HCT116 (cell line): ENCODE measurements around the gene SLCO2B1. TPM values are rescaled to one million over a fixed set of nuclear protein-coding genes. Genes with fewer than 3 reads are reported as not detected.

Experiments
- ATAC-seq: fragments of 200-7000 bp; cut with Tn5 transposase; 2 replicates; pipeline ENCODE4 v1.9.1; 2020; ENCODE audit warnings: mild to moderate bottlenecking, moderate library complexity
- BruUV-seq: library from RNA; stranded (reverse); fragments of 400-500 nt; replicated peaks from 2 replicates; lab custom pipeline; 2021; lab: Mats Ljungman, UMichigan
- CTCF ChIA-PET: fragments of 300-600 bp; sonication (Branson Sonifier 250); formaldehyde crosslinking; loops from one replicate; lab custom pipeline; 2021; ENCODE audit warnings: antibody characterized with exemption; lab: Charles Lee
- POLR2A ChIA-PET: fragments of 300-600, 350-600 bp; sonication (Branson Sonifier 250); formaldehyde crosslinking; loops from one replicate; lab custom pipeline; 2021; ENCODE audit warnings: antibody characterized with exemption; lab: Charles Lee
- RAD21 ChIA-PET, 2 experiments: fragments of 300-600 bp; sonication (Branson Sonifier 250); formaldehyde crosslinking; loops; one replicate each; lab custom pipeline; 2023; ENCODE audit warnings: low total read pairs in 2 of 2; ENCODE audit not compliant: uncharacterized antibody in 2 of 2, unreplicated experiment in 2 of 2, low non-redundant PET in 1 of 2; lab: Charles Lee
- DNase-seq: peaks from one replicate; pipeline ENCODE4 v3.0.0-alpha.2; 2010; ENCODE audit warnings: low read depth, low spot score
- H2AFZ ChIP-seq: fragments of 200-600 bp; shearing (Covaris generic), sonication (generic); 2 replicates; pipeline ENCODE4 v1.6.1; 2017; ENCODE audit warnings: low read depth, mixed run types, mixed read lengths, antibody characterized with exemption, low read length; ENCODE audit not compliant: poor library complexity, severe bottlenecking
- H3K27ac ChIP-seq: 2 replicates; pipeline ENCODE4 v1.5.1; 2012; ENCODE audit warnings: low read depth, low read length
- H3K27me3 ChIP-seq: fragments of 200-600 bp; sonication (generic); 2 replicates; pipeline ENCODE4 v1.6.1; 2016; ENCODE audit warnings: mixed run types, low read length, mixed read lengths; ENCODE audit not compliant: insufficient read depth
- H3K36me3 ChIP-seq, 2 experiments: fragments of 200-500 bp in 1 of 2; fragments of 200-600 bp in 1 of 2; sonication (Bioruptor generic) in 1 of 2; sonication (generic) in 1 of 2; 2 replicates each; pipeline versions ENCODE4 v1.5.1 to v1.6.1; 2014 to 2016; ENCODE audit warnings: low read length in 2 of 2, inconsistent platforms in 1 of 2, mixed read lengths in 1 of 2, mixed run types in 1 of 2; ENCODE audit not compliant: insufficient read depth in 2 of 2, control insufficient read depth in 1 of 2
- H3K4me1 ChIP-seq, 2 experiments: fragments of 200-600 bp in 1 of 2; sonication (generic) in 1 of 2; 2 replicates each; pipeline versions ENCODE4 v1.5.1 to v1.6.1; 2012 to 2017; ENCODE audit warnings: low read length in 2 of 2, inconsistent platforms in 1 of 2, mild to moderate bottlenecking in 1 of 2, mixed read lengths in 1 of 2, mixed run types in 1 of 2, moderate library complexity in 1 of 2; ENCODE audit not compliant: insufficient read depth in 2 of 2, control insufficient read depth in 1 of 2
- H3K4me2 ChIP-seq: fragments of 200-600 bp; sonication (generic); 2 replicates; pipeline ENCODE4 v1.6.1; 2017; ENCODE audit warnings: mixed run types, low read length, mixed read lengths
- H3K4me3 ChIP-seq, 2 experiments: fragments of 200-600 bp in 1 of 2; sonication (generic) in 1 of 2; replicated peaks in 1 of 2; 2 replicates each; pipeline ENCODE4 v1.5.1; 2011 to 2016; ENCODE audit warnings: low read length in 2 of 2, control low read depth in 1 of 2, low read depth in 1 of 2, mild to moderate bottlenecking in 1 of 2, mixed read lengths in 1 of 2, mixed run types in 1 of 2
- H3K79me2 ChIP-seq: fragments of 200-600 bp; sonication (generic); 2 replicates; pipeline ENCODE4 v1.6.1; 2017; ENCODE audit warnings: mild to moderate bottlenecking, mixed run types, low read length, moderate library complexity, mixed read lengths; ENCODE audit not compliant: insufficient read depth
- H3K9ac ChIP-seq: fragments of 200-600 bp; sonication (generic); 2 replicates; pipeline ENCODE4 v1.6.1; 2016; ENCODE audit warnings: low read length, mixed read lengths
- H3K9me2 ChIP-seq: fragments of 200-600 bp; sonication (generic), shearing (Covaris generic); 2 replicates; pipeline ENCODE4 v1.6.1; 2017; ENCODE audit warnings: mixed run types, mild to moderate bottlenecking, moderate library complexity; ENCODE audit not compliant: insufficient read depth
- H3K9me3 ChIP-seq, 2 experiments: fragments of 200-500 bp in 1 of 2; fragments of 200-600 bp in 1 of 2; sonication (Bioruptor generic) in 1 of 2; sonication (generic) in 1 of 2; 2 replicates each; pipeline ENCODE4 v1.6.1; 2014 to 2017; ENCODE audit warnings: low read length in 2 of 2, mixed read lengths in 2 of 2, inconsistent platforms in 1 of 2, low read depth in 1 of 2, mild to moderate bottlenecking in 1 of 2, mixed run types in 1 of 2, moderate library complexity in 1 of 2; ENCODE audit not compliant: control insufficient read depth in 1 of 2, insufficient read depth in 1 of 2
- H4K20me1 ChIP-seq: fragments of 200-600 bp; sonication (generic), shearing (Covaris generic); 2 replicates; pipeline ENCODE4 v1.6.1; 2017; ENCODE audit warnings: mixed run types, mild to moderate bottlenecking, moderate library complexity; ENCODE audit not compliant: insufficient read depth
- CBX3 ChIP-seq: IDR thresholded peaks from 2 replicates; pipeline ENCODE4 v1.6.1; 2012; ENCODE audit warnings: low read depth
- EGR1 ChIP-seq: IDR thresholded peaks from 2 replicates; pipeline ENCODE4 v1.6.1; 2012; ENCODE audit warnings: low read depth
- ELF1 ChIP-seq: IDR thresholded peaks from 2 replicates; pipeline ENCODE4 v1.6.1; 2012; ENCODE audit warnings: low read depth, borderline replicate concordance
- EZH2 ChIP-seq: fragments of 200-600 bp; sonication (generic); IDR thresholded peaks from 2 replicates; pipeline ENCODE4 v1.6.1; 2017; ENCODE audit warnings: antibody characterized with exemption, mixed run types
- JUND ChIP-seq: IDR thresholded peaks from 2 replicates; pipeline ENCODE4 v1.6.1; 2012
- POLR2A ChIP-seq: IDR thresholded peaks from 2 replicates; pipeline ENCODE4 v1.7.0; 2011; ENCODE audit warnings: borderline replicate concordance; ENCODE audit not compliant: insufficient read depth, insufficient read length; ENCODE audit errors: extremely low read depth
- SIN3A ChIP-seq: IDR thresholded peaks from 2 replicates; pipeline ENCODE4 v1.6.1; 2012; ENCODE audit warnings: low read depth
- SP1 ChIP-seq: IDR thresholded peaks from 2 replicates; pipeline ENCODE4 v1.6.1; 2012; ENCODE audit warnings: low read depth
- SRF ChIP-seq: IDR thresholded peaks from 2 replicates; pipeline ENCODE4 v1.6.1; 2012; ENCODE audit warnings: low read depth
- YY1 ChIP-seq: IDR thresholded peaks from 2 replicates; pipeline ENCODE4 v1.6.1; 2011; ENCODE audit warnings: low read length, low read depth, moderate library complexity, mild to moderate bottlenecking; ENCODE audit not compliant: insufficient replicate concordance; ENCODE audit errors: extremely low read depth
- ZFX ChIP-seq: fragments of 450-650 bp; IDR thresholded peaks from 2 replicates; pipeline ENCODE4 v1.6.1; 2017
- ZNF274 ChIP-seq: fragments of 200-500 bp; sonication (Bioruptor generic); IDR thresholded peaks from 2 replicates; pipeline ENCODE4 v1.6.1; 2014; ENCODE audit warnings: mild to moderate bottlenecking, low read depth, low read length, inconsistent platforms
- intact Hi-C: fragments of 100-400 bp; cut with micrococcal nuclease; formaldehyde crosslinking; loops from 2 replicates; pipeline ENCODE4 v1.10.0; 2022
- total RNA-seq: library from RNA; stranded (reverse); gene quantifications from one replicate; pipeline ENCODE4 v1.2.1, GENCODE V29; 2021; ENCODE audit not compliant: unreplicated experiment
- TF ChIP-seq, protein P1 (sequence below): IDR thresholded peaks from 2 replicates; pipeline ENCODE4 v1.6.1; 2012
- TF ChIP-seq, protein P2 (sequence below): IDR thresholded peaks from 2 replicates; pipeline ENCODE4 v1.6.1; 2012; ENCODE audit warnings: low read depth
- TF ChIP-seq, protein P3 (sequence below): IDR thresholded peaks from 2 replicates; pipeline ENCODE4 v1.6.1; 2012
- TF ChIP-seq, protein P4 (sequence below): IDR thresholded peaks from 2 replicates; pipeline ENCODE4 v1.6.1; 2011; ENCODE audit warnings: mild to moderate bottlenecking, low read length, moderate library complexity; ENCODE audit not compliant: insufficient replicate concordance; ENCODE audit errors: extremely low read depth

The SLCO2B1 gene
- total RNA-seq, 1 experiment from 2014 or later = 0.81 TPM

DNA sequence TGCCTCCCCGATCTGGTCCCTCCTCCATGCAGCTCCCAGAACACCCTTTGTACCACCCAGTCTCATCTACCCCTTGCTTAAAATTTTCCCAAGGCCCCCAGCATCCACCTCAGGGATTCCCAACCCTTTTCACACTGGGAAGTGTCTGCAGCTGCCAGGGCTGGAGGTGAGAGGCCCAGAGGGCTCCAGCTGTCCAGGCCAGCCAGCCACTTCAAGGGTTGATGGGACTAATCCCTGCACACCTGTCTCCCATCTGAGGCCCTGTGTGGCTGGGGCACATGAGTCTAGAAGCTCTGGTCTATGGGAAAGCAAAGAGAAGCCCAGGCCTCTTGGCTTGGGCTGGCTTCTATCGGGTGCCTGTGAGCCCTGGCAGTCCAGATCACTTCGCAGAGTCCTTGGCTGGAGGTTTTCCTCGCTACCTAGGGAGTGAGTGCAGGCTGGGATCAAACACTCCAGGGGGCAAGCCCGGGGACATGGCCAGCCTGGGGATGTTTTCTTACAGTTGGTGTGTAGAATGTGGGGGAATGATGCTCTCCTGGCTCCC lies 48.6 kb downstream of the SLCO2B1 start:
- TF ChIP-seq ZNF274 (no peak), EZH2 (no peak), SP1 (no peak), YY1 (no peak), CBX3 (no peak), ZFX (no peak), POLR2A (no peak), SIN3A (no peak), JUND (no peak), ELF1 (no peak), EGR1 (no peak), SRF (no peak)
- TF ChIP-seq, protein P1, sequence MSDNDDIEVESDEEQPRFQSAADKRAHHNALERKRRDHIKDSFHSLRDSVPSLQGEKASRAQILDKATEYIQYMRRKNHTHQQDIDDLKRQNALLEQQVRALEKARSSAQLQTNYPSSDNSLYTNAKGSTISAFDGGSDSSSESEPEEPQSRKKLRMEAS = no peak
- TF ChIP-seq, protein P2, sequence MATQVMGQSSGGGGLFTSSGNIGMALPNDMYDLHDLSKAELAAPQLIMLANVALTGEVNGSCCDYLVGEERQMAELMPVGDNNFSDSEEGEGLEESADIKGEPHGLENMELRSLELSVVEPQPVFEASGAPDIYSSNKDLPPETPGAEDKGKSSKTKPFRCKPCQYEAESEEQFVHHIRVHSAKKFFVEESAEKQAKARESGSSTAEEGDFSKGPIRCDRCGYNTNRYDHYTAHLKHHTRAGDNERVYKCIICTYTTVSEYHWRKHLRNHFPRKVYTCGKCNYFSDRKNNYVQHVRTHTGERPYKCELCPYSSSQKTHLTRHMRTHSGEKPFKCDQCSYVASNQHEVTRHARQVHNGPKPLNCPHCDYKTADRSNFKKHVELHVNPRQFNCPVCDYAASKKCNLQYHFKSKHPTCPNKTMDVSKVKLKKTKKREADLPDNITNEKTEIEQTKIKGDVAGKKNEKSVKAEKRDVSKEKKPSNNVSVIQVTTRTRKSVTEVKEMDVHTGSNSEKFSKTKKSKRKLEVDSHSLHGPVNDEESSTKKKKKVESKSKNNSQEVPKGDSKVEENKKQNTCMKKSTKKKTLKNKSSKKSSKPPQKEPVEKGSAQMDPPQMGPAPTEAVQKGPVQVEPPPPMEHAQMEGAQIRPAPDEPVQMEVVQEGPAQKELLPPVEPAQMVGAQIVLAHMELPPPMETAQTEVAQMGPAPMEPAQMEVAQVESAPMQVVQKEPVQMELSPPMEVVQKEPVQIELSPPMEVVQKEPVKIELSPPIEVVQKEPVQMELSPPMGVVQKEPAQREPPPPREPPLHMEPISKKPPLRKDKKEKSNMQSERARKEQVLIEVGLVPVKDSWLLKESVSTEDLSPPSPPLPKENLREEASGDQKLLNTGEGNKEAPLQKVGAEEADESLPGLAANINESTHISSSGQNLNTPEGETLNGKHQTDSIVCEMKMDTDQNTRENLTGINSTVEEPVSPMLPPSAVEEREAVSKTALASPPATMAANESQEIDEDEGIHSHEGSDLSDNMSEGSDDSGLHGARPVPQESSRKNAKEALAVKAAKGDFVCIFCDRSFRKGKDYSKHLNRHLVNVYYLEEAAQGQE = no peak
- TF ChIP-seq, protein P3, sequence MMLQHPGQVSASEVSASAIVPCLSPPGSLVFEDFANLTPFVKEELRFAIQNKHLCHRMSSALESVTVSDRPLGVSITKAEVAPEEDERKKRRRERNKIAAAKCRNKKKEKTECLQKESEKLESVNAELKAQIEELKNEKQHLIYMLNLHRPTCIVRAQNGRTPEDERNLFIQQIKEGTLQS = no peak
- TF ChIP-seq, protein P4, sequence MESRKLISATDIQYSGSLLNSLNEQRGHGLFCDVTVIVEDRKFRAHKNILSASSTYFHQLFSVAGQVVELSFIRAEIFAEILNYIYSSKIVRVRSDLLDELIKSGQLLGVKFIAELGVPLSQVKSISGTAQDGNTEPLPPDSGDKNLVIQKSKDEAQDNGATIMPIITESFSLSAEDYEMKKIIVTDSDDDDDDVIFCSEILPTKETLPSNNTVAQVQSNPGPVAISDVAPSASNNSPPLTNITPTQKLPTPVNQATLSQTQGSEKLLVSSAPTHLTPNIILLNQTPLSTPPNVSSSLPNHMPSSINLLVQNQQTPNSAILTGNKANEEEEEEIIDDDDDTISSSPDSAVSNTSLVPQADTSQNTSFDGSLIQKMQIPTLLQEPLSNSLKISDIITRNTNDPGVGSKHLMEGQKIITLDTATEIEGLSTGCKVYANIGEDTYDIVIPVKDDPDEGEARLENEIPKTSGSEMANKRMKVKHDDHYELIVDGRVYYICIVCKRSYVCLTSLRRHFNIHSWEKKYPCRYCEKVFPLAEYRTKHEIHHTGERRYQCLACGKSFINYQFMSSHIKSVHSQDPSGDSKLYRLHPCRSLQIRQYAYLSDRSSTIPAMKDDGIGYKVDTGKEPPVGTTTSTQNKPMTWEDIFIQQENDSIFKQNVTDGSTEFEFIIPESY = no peak
- POLR2A ChIA-PET = no interaction called here
- RAD21 ChIA-PET = no interaction called here
- Histone ChIP-seq H2AFZ (no peak overlapping the region), H3K4me3 (no peak overlapping the region), H3K9me2 (no peaks in the 10 kb centered on the region), H3K79me2 (no peaks in the 10 kb centered on the region), H3K36me3 (no peaks in the 10 kb centered on the region), H4K20me1 (no peaks in the 10 kb centered on the region), H3K9me3 (no peaks in the 10 kb centered on the region), H3K27me3 (0 out of 2 replicates have a peak, but pooled peaks cover 3% of the 10 kb centered on the region), H3K27ac (no peak overlapping the region), H3K4me1 (no peaks in the 10 kb centered on the region), H3K9ac (no peak overlapping the region), H3K4me2 (no peak overlapping the region)
- no TSS peak for BruUV-seq
- CTCF ChIA-PET = no interaction called here
- ATAC-seq (no peak), DNase-seq (no peak)
- intact Hi-C loops = no loop called here
